ENCODE data around the gene GRIP1.

GRIP1 gene

GRCh38 chr12:66678338-66679275 lies at the start of gene GRIP1:
GRIP1 (minus strand) TSS chr12:66679076; CDS start chr12:66678904, 172 bp downstream.
- Histone ChIP-seq H3K9me3 (ENCODE audit: insufficient read depth, low read length, severe bottlenecking) (no peaks in the 10 kb centered on the region), H3K27ac (ENCODE audit: low read length) (no peak within 1 kb of the TSS), H3K27me3 (ENCODE audit: insufficient read depth, low read length, poor library complexity) (peaks cover 6% of the 10 kb centered on the region), H2AFZ (ENCODE audit: low read depth, low read length) (no peak within 1 kb of the TSS), H3K4me3 (ENCODE audit: low read depth in 1 of 2, low read length in 2 of 2) (no peak within 1 kb of the TSS), H4K20me1 (ENCODE audit: insufficient read depth, low read length) (no peaks in the 10 kb centered on the region), H3K9ac (ENCODE audit: low read depth, low read length) (no peak within 1 kb of the TSS), H3K4me1 (ENCODE audit: insufficient read depth, low read length) (no peaks in the 10 kb centered on the region), H3K79me2 (ENCODE audit: insufficient read depth, low read length) (no peaks in the 10 kb centered on the region), H3K4me2 (ENCODE audit: insufficient read depth, low read length) (no peak within 1 kb of the TSS), H3K36me3 (ENCODE audit: insufficient read depth, low read length) (no peaks in the 10 kb centered on the region)
- ATAC-seq (ENCODE audit: insufficient read depth, low read depth) (no peak), DNase-seq (no peak)
- TF ChIP-seq EZH2 (IDR thresholded peaks at IDR 0.05; ENCODE audit: borderline replicate concordance, low read depth, low read length, severe bottlenecking) (no peak), CTCF (IDR thresholded peaks at IDR 0.05; ENCODE audit: borderline replicate concordance, extremely low read depth, low read length, poor library complexity, severe bottlenecking) (no peak)

GRCh38 chr12:66726556-66726955 lies 47.7 kb upstream of the GRIP1 start:
- Histone ChIP-seq H3K4me1 (ENCODE audit: insufficient read depth, low read length) (no peaks in the 10 kb centered on the region), H3K79me2 (ENCODE audit: insufficient read depth, low read length) (no peaks in the 10 kb centered on the region), H3K27me3 (ENCODE audit: insufficient read depth, low read length, poor library complexity) (peaks cover 3% of the 10 kb centered on the region), H2AFZ (ENCODE audit: low read depth, low read length) (no peak overlapping the region), H3K9me3 (ENCODE audit: insufficient read depth, low read length, severe bottlenecking) (no peaks in the 10 kb centered on the region), H3K27ac (ENCODE audit: low read length) (no peak overlapping the region), H3K36me3 (ENCODE audit: insufficient read depth, low read length) (no peaks in the 10 kb centered on the region), H4K20me1 (ENCODE audit: insufficient read depth, low read length) (no peaks in the 10 kb centered on the region), H3K4me3 (ENCODE audit: low read depth in 1 of 2, low read length in 2 of 2) (no peak overlapping the region), H3K4me2 (ENCODE audit: insufficient read depth, low read length) (no peak overlapping the region), H3K9ac (ENCODE audit: low read depth, low read length) (no peak overlapping the region)
- DNase-seq, result no peak
- no peak for ATAC-seq (ENCODE audit: insufficient read depth, low read depth)
- TF ChIP-seq EZH2 (IDR thresholded peaks at IDR 0.05; ENCODE audit: borderline replicate concordance, low read depth, low read length, severe bottlenecking), result no peak
- no peak for TF ChIP-seq CTCF (IDR thresholded peaks at IDR 0.05; ENCODE audit: borderline replicate concordance, extremely low read depth, low read length, poor library complexity, severe bottlenecking)

GRCh38 chr12:66725031-66725430 lies 46.2 kb upstream of the GRIP1 start:
- no peak for ATAC-seq (ENCODE audit: insufficient read depth, low read depth)
- no peak overlapping the region for H3K27ac ChIP-seq (ENCODE audit: low read length)
- peaks cover 3% of the 10 kb centered on the region for H3K27me3 ChIP-seq (ENCODE audit: insufficient read depth, low read length, poor library complexity)
- no peaks in the 10 kb centered on the region for H3K9me3 ChIP-seq (ENCODE audit: insufficient read depth, low read length, severe bottlenecking)
- no peaks in the 10 kb centered on the region for H4K20me1 ChIP-seq (ENCODE audit: insufficient read depth, low read length)
- no peak overlapping the region for H2AFZ ChIP-seq (ENCODE audit: low read depth, low read length)
- no peaks in the 10 kb centered on the region for H3K79me2 ChIP-seq (ENCODE audit: insufficient read depth, low read length)
- TF ChIP-seq EZH2 (IDR thresholded peaks at IDR 0.05; ENCODE audit: borderline replicate concordance, low read depth, low read length, severe bottlenecking) (no peak), CTCF (IDR thresholded peaks at IDR 0.05; ENCODE audit: borderline replicate concordance, extremely low read depth, low read length, poor library complexity, severe bottlenecking) (no peak)
- no peak overlapping the region for H3K4me2 ChIP-seq (ENCODE audit: insufficient read depth, low read length)
- no peaks in the 10 kb centered on the region for H3K36me3 ChIP-seq (ENCODE audit: insufficient read depth, low read length)
- H3K9ac ChIP-seq (ENCODE audit: low read depth, low read length), result no peak overlapping the region
- no peaks in the 10 kb centered on the region for H3K4me1 ChIP-seq (ENCODE audit: insufficient read depth, low read length)
- no peak for DNase-seq
- no peak overlapping the region for H3K4me3 ChIP-seq (ENCODE audit: low read depth in 1 of 2, low read length in 2 of 2)

All from DND-41 (cell line).